ENCODE data around the gene YPEL2.
A peak's percentile ranks its signal among the peaks of the same experiment; 100 is the strongest.
"Not testable (repeated sequence)": the region's sequence is repeated elsewhere in the genome, so short reads cannot be mapped to it uniquely, and the experiment has no call there.

The YPEL2 gene

DNA sequence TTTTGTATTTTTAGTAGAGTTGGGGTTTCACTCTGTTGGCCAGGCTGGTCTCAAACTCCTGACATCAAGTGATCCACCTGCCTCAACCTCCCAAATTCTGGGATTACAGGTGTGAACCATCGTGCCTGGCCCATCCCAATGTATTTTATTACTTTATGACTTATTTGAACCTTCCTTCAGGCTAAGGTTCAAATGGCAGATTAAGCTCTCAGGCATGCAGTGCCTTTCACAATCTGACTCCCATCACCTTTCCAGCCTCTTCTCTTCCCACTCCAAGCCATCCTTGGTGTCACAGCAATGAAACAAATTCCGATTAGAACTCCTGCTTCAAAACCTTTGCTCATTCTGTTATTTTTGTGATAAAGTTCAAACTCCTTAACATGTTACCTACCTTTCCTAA is 26.6 kb upstream of the YPEL2 start:
- no peaks in the 10 kb centered on the region for H3K9me3 ChIP-seq (ENCODE audit: control insufficient read depth, low read length)
- no peaks in the 10 kb centered on the region for H3K27me3 ChIP-seq (replicated peaks; ENCODE audit: control insufficient read depth, insufficient read depth, low read length)
- no peak for DNase-seq (ENCODE audit: low read depth)
- no peak overlapping the region for H3K4me3 ChIP-seq (ENCODE audit: low read length)
- H3K36me3 ChIP-seq (ENCODE audit: control insufficient read depth, insufficient read depth, low read length, severe bottlenecking) = no peaks in the 10 kb centered on the region
- H3K9ac ChIP-seq (ENCODE audit: low read length) = no peak overlapping the region
- H3K4me1 ChIP-seq (ENCODE audit: control insufficient read depth, insufficient read depth, low read length) = no peaks in the 10 kb centered on the region

DNA sequence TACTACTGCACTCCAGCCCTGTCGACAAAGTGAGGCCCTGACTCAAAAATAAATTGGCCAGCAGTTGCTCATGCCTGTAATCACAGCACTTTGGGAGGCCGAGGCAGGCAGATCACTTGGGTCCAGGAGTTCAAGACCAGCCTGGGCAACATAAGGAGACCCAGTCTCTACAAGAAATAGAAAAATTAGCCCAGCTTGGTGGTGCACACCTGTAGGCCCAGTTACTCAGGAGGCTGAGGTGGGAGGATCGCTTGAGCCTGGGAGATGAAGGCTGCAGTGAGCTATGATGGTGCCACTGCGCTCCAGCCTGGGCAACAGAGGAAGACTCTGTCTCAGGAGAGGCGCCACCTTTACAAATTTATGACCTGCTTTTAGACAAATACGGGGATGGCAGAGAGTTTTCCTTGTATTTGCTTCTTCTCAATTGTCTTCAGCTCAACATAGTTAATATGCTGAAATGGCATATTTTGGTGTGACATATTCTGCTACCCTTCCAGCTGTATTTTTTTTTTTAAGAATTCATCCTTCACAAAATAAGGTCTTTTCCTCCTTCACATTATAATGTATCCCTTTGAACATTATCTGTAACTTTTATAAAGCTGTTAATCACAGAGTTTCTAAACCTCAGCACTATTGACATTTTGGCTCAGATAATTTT is 21.1 kb upstream of the YPEL2 start:
- no peak for DNase-seq (ENCODE audit: low read depth)
- Histone ChIP-seq H3K27me3 (replicated peaks; ENCODE audit: control insufficient read depth, insufficient read depth, low read length) (no peaks in the 10 kb centered on the region), H3K4me3 (ENCODE audit: low read length) (no peak overlapping the region), H3K4me1 (ENCODE audit: control insufficient read depth, insufficient read depth, low read length) (no peaks in the 10 kb centered on the region), H3K9me3 (ENCODE audit: control insufficient read depth, low read length) (no peaks in the 10 kb centered on the region), H3K9ac (ENCODE audit: low read length) (no peak overlapping the region), H3K36me3 (ENCODE audit: control insufficient read depth, insufficient read depth, low read length, severe bottlenecking) (no peaks in the 10 kb centered on the region)

DNA sequence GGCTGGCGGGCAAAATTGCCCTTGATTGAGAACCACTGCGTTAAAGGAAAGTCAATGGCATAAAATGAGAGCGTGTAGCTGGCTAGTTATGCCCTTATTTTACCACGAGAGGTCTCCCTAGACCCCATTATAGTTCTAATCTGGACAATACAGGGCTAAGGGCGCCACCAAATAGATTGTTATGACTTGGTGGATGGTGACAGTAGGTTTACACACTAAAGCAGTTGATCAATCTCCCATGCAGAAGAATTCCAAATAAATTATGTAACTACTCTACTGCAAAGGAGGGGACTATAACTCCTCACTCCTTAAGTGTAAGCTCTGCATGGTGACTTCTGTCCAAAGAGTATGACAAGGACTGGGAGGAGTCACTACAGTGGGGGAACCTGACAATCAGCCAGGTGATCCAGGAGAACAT is 20.4 kb upstream of the YPEL2 start:
- Histone ChIP-seq H3K36me3 (ENCODE audit: control insufficient read depth, insufficient read depth, low read length, severe bottlenecking) (no peaks in the 10 kb centered on the region), H3K9ac (ENCODE audit: low read length) (no peak overlapping the region), H3K4me3 (ENCODE audit: low read length) (no peak overlapping the region), H3K9me3 (ENCODE audit: control insufficient read depth, low read length) (no peaks in the 10 kb centered on the region), H3K4me1 (ENCODE audit: control insufficient read depth, insufficient read depth, low read length) (no peaks in the 10 kb centered on the region), H3K27me3 (replicated peaks; ENCODE audit: control insufficient read depth, insufficient read depth, low read length) (no peaks in the 10 kb centered on the region)
- peak; percentile 86 for DNase-seq (ENCODE audit: low read depth)

DNA sequence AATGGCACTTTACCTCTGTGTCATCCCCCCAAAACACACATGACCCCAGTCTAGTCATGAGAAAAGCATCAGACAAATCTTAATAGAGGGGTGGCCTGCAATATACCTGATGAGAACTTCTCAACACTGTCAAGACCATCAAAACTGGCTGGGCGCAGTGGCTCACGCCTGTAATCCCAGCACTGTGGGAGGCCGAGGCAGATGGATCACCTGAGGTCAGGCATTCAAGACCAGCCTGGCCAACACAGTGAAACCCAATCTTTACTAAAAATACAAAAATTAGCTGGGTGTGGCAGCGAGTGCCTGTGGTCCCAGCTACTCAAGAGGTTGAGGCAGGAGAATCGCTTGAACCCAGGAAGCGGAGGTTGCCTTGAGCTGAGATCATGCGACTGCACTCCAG is 19.9 kb upstream of the YPEL2 start:
- H3K9me3 ChIP-seq (ENCODE audit: control insufficient read depth, low read length); H3K27me3 ChIP-seq (replicated peaks; ENCODE audit: control insufficient read depth, insufficient read depth, low read length); H3K4me3 ChIP-seq (ENCODE audit: low read length); H3K36me3 ChIP-seq (ENCODE audit: control insufficient read depth, insufficient read depth, low read length, severe bottlenecking); H3K9ac ChIP-seq (ENCODE audit: low read length); DNase-seq (ENCODE audit: low read depth); H3K4me1 ChIP-seq (ENCODE audit: control insufficient read depth, insufficient read depth, low read length): not testable (repeated sequence)

DNA sequence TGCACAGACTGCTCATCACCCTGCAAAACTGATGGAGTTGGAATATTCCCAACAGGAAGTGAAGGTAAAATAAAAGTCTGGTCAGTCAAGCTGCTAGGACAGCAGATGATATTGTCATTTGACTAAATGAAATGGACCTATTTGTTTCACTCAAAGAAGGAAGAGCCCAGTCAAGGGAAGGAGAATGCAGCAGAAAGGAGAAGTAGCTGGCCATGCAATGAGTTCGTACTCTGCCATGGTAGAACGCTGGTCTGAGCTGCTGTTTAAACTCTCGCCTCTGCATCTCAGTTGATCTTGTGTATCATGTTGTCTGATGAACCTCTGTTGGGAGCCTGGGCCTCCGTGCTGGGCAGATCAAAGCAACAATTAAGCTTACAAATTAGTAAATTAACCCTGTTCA is 15.6 kb upstream of the YPEL2 start:
- Histone ChIP-seq H3K36me3 (ENCODE audit: control insufficient read depth, insufficient read depth, low read length, severe bottlenecking) (no peaks in the 10 kb centered on the region), H3K9me3 (ENCODE audit: control insufficient read depth, low read length) (no peaks in the 10 kb centered on the region), H3K27me3 (replicated peaks; ENCODE audit: control insufficient read depth, insufficient read depth, low read length) (no peaks in the 10 kb centered on the region), H3K9ac (ENCODE audit: low read length) (no peak overlapping the region), H3K4me3 (ENCODE audit: low read length) (no peak overlapping the region), H3K4me1 (ENCODE audit: control insufficient read depth, insufficient read depth, low read length) (no peaks in the 10 kb centered on the region)
- no peak for DNase-seq (ENCODE audit: low read depth)

DNA sequence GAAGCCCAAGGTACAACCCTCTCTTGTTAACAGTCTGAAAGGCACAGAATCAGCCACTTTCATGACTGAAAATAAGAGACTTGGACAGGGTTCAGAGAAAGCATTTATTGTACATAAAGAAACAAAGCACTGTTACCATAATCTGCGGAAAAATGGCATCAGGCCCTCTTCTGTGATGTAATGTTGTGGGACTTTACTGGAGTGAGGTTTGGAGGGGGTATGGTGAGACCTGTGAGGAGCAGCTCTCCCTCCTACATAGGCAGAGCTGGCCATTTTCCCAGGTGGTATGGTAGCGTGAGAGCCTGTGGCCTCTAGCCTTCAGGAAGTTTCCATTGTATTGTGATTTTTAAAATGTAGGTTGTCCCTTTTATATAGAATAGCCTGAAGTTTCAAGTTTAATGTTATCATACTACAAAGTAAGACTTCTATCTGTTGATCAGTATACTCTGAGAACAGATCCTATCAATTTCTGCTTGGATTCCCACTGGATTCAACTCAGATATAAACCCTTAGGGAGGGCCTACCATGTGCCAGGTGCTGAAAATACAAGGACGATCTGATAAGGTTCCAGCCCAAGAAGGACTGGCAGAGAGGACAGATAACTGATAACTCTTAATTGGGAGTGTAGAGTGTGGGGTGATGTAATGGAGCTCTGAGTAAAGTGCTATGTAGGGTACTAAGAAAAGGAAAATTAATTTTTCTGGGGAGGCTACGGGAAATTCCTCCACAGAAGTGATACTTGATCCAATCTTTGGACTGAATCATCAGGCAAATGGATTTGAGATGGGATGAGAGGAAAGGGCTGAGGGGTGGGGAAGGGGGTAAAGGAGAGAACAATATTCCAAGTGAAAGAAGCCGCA is 4.1 kb upstream of the YPEL2 start:
- no peak for DNase-seq (ENCODE audit: low read depth)
- Histone ChIP-seq H3K36me3 (ENCODE audit: control insufficient read depth, insufficient read depth, low read length, severe bottlenecking) (no peaks in the 10 kb centered on the region), H3K27me3 (replicated peaks; ENCODE audit: control insufficient read depth, insufficient read depth, low read length) (no peaks in the 10 kb centered on the region)

GRCh38 chr17:59327981-59328290 is 3.5 kb upstream of the YPEL2 start:
- Histone ChIP-seq H3K27me3 (replicated peaks; ENCODE audit: control insufficient read depth, insufficient read depth, low read length) (no peaks in the 10 kb centered on the region), H3K9ac (ENCODE audit: low read length) (no peak overlapping the region), H3K4me3 (ENCODE audit: low read length) (no peak overlapping the region), H3K4me1 (ENCODE audit: control insufficient read depth, insufficient read depth, low read length) (peaks cover 28% of the 10 kb centered on the region), H3K36me3 (ENCODE audit: control insufficient read depth, insufficient read depth, low read length, severe bottlenecking) (no peaks in the 10 kb centered on the region), H3K9me3 (ENCODE audit: control insufficient read depth, low read length) (no peaks in the 10 kb centered on the region)
- DNase-seq (ENCODE audit: low read depth) = no peak

More for the DNA sequence above, 4.1 kb upstream of the YPEL2 start:
- Histone ChIP-seq H3K4me3 (ENCODE audit: low read length) (no peak overlapping the region), H3K9me3 (ENCODE audit: control insufficient read depth, low read length) (no peaks in the 10 kb centered on the region), H3K9ac (ENCODE audit: low read length) (no peak overlapping the region), H3K4me1 (ENCODE audit: control insufficient read depth, insufficient read depth, low read length) (peaks cover 27% of the 10 kb centered on the region)

GRCh38 chr17:59328601-59329000 is 2.9 kb upstream of the YPEL2 start:
- Histone ChIP-seq H3K27me3 (replicated peaks; ENCODE audit: control insufficient read depth, insufficient read depth, low read length) (no peaks in the 10 kb centered on the region), H3K4me3 (ENCODE audit: low read length) (no peak overlapping the region)
- DNase-seq (ENCODE audit: low read depth) = no peak

DNA sequence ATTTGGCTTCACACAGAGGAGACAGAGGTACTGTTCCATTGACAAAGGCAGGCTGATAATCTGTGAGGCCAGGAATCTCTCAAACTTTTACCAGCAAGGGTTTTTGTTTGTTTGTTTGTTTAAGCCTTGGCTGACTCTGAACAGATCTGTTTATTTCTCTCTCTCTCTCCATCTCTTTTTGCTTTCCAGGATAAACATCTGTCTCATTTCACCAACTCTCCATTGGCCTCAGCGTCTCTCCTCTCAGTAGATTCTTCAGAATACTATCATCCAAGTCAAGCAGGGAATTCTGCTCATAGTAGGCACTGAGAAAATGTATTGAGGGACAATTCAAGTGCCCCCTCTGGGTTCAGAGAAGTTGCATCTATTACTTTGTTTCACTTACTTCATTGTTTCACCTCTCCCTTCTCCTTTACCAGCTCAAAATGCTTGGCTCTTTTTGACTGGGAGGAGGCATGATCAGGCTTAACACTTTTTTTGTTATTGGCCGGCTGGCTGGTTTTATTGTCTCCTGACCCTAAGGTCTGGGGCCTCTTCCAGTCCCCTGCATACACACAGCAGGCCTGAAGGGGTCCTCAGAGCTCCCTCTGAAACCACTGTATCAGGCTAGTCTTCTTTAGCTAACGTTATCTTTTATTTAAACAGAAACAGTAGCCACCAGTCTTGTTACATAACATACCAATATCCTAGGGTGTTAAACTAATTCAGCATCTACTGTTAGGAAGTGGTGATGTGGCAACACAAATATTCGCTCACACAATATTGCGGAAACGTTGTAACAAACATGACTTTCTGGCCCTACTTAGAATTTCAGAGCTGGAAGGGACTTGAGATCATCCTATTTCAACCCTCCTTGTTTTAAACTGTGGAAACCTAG is 2.0 kb upstream of the YPEL2 start:
- DNase-seq (ENCODE audit: low read depth) = peak; percentile 89
- H3K27me3 ChIP-seq (replicated peaks; ENCODE audit: control insufficient read depth, insufficient read depth, low read length) = no peaks in the 10 kb centered on the region
- H3K4me3 ChIP-seq (ENCODE audit: low read length) = no peak overlapping the region
- H3K36me3 ChIP-seq (ENCODE audit: control insufficient read depth, insufficient read depth, low read length, severe bottlenecking) = no peaks in the 10 kb centered on the region
- peaks cover 42% of the 10 kb centered on the region for H3K4me1 ChIP-seq (ENCODE audit: control insufficient read depth, insufficient read depth, low read length)
- H3K9me3 ChIP-seq (ENCODE audit: control insufficient read depth, low read length) = no peaks in the 10 kb centered on the region
- H3K9ac ChIP-seq (ENCODE audit: low read length) = peak overlapping the region; percentile 72

More at GRCh38 chr17:59328601-59329000, 2.9 kb upstream of the YPEL2 start:
- H3K36me3 ChIP-seq (ENCODE audit: control insufficient read depth, insufficient read depth, low read length, severe bottlenecking) = no peaks in the 10 kb centered on the region
- H3K9ac ChIP-seq (ENCODE audit: low read length) = no peak overlapping the region
- H3K4me1 ChIP-seq (ENCODE audit: control insufficient read depth, insufficient read depth, low read length) = peaks cover 34% of the 10 kb centered on the region
- no peaks in the 10 kb centered on the region for H3K9me3 ChIP-seq (ENCODE audit: control insufficient read depth, low read length)

DNA sequence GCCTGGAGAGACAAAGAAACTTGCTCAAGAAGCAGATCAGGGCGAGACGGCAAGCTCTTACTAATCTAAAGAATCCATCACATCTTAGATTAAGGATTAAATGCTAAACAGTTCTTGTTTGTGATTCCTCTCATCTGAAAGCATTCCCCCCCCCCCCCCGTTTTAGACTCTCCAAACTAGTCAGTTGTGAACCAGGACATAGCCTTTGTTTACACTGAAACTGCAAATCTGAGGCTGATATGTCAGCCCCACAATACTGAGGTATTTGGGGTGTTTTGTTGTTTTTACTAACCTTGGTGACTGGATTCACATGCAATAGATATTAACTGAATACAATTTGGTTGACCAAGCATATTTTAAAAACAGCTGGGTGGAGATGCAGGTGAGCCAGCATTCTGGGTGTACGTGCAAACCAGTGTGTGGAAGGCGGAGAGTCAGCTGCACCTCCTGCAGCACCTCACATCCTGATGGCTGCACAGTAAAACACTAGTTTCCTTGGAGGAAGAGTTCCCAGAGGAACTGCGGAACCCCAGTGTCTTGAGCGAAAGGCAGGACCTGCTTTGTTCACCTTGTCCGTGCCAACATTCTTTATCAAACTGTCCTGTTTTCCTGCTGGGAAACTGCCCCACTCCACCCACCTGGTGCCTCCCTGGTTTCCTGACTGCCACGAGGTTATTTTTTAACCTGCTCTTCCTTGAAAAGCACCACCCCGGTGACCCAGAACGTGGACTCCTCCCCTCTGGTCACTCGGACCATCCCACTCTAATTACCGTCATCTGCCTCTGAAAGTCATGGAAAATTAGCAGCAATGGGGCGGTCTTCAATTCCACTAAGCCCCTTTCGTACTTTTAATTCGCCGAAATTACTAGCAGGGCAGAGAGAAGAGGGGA is 1.2 kb upstream of the YPEL2 start:
- Histone ChIP-seq H3K4me1 (ENCODE audit: control insufficient read depth, insufficient read depth, low read length) (peaks cover 50% of the 10 kb centered on the region), H3K27me3 (replicated peaks; ENCODE audit: control insufficient read depth, insufficient read depth, low read length) (no peaks in the 10 kb centered on the region), H3K4me3 (ENCODE audit: low read length) (peak overlapping the region; percentile 96), H3K9me3 (ENCODE audit: control insufficient read depth, low read length) (no peaks in the 10 kb centered on the region), H3K9ac (ENCODE audit: low read length) (peak overlapping the region; percentile 72), H3K36me3 (ENCODE audit: control insufficient read depth, insufficient read depth, low read length, severe bottlenecking) (no peaks in the 10 kb centered on the region)
- peak; percentile 17 for DNase-seq (ENCODE audit: low read depth)

All from adipocyte (in vitro differentiated cells).